SH-SY5Y (cell line): ENCODE results near the gene WDR4.

Source experiments
- GATA2 ChIP-seq: IDR thresholded peaks from 2 replicates; pipeline ENCODE4 v1.6.1; 2011; ENCODE audit warnings: mild to moderate bottlenecking, low read depth, low read length
- GATA3 ChIP-seq: IDR thresholded peaks from 2 replicates; pipeline ENCODE4 v1.6.1; 2011; ENCODE audit warnings: low read depth, mild to moderate bottlenecking, low read length, moderate library complexity

DNA sequence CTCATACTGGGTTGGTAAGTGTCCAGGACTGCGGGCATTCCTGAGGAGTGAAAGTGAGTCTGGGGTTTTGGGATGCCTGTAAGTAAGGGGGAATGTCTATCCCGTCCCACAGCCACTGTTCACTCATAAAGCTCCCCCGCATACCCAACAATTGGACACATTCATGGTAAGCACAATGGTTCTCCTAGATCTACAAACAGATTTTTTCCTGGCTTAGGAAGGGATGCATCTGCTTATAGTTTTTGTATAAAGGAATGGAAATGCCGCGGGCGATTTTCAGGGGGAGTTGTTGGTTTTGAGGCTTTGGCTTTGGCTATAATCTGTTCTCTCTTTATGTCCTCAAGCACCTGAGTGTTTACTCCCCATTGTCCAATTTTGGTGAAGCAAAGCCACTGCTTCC lies 39.0 kb upstream of the WDR4 start:
- TF ChIP-seq GATA3 = no peak
- no peak for TF ChIP-seq GATA2
